ENCODE results near the gene EHF. TPM values are rescaled to one million over a fixed set of nuclear protein-coding genes. Genes with fewer than 3 reads are reported as not detected.

EHF gene
- total RNA-seq, 1 experiment from 2014 or later, result 1.1 TPM

- intact Hi-C loops (cut with micrococcal nuclease), result no loop called here
- H3K27me3 Mint-ChIP-seq (ENCODE audit: insufficient read depth, unreplicated experiment), result no peaks in the 10 kb centered on the region
- no TSS peak for BruUV-seq (replicated peaks)
- peak overlapping the region; percentile 96 for H3K27ac Mint-ChIP-seq (ENCODE audit: low read depth, unreplicated experiment)
- POLR2A ChIA-PET, result interaction anchor here (0.6 to 12.5 kb wide), 11 partner anchors 8 to 744 kb away, joined by 3 to 273 read pairs (median 13); no protein-coding TSS in a partner anchor
- no peaks in the 10 kb centered on the region for H3K9me3 Mint-ChIP-seq (ENCODE audit: unreplicated experiment)
- CTCF ChIA-PET, result interaction anchor here (0.6 to 5.2 kb wide), 7 partner anchors 16 to 1173 kb away, joined by 3 to 51 read pairs (median 5); no protein-coding TSS in a partner anchor
- no peak overlapping the region for H3K4me3 Mint-ChIP-seq (ENCODE audit: unreplicated experiment)
- peaks cover 45% of the 10 kb centered on the region for H3K4me1 Mint-ChIP-seq (ENCODE audit: insufficient read depth, unreplicated experiment)
- TF ChIP-seq CTCF (IDR thresholded peaks at IDR 0.05; ENCODE audit: unreplicated experiment), result no peak
- H3K36me3 Mint-ChIP-seq (ENCODE audit: insufficient read depth, unreplicated experiment), result peaks cover 33% of the 10 kb centered on the region
- peak; percentile 42 for DNase-seq (ENCODE audit: unreplicated experiment)
Observed at GRCh38 chr11:34656062-34656720, 35.3 kb downstream of the EHF start.

GRCh38 chr11:34658071-34659015 lies 37.5 kb downstream of the EHF start:
- DNase-seq (ENCODE audit: unreplicated experiment), result no peak
- Mint-ChIP-seq H3K9me3 (ENCODE audit: unreplicated experiment) (no peaks in the 10 kb centered on the region), H3K27ac (ENCODE audit: low read depth, unreplicated experiment) (no peak overlapping the region), H3K27me3 (ENCODE audit: insufficient read depth, unreplicated experiment) (no peaks in the 10 kb centered on the region), H3K4me1 (ENCODE audit: insufficient read depth, unreplicated experiment) (peaks cover 31% of the 10 kb centered on the region), H3K36me3 (ENCODE audit: insufficient read depth, unreplicated experiment) (peaks cover 33% of the 10 kb centered on the region), H3K4me3 (ENCODE audit: unreplicated experiment) (no peak overlapping the region)
- TF ChIP-seq CTCF (IDR thresholded peaks at IDR 0.05; ENCODE audit: unreplicated experiment), result no peak
- CTCF ChIA-PET, result no interaction called here
- POLR2A ChIA-PET, result interaction anchor here (0.9 kb wide), 1 partner anchor 31 kb away, joined by 3 read pairs; no protein-coding TSS in a partner anchor
- no TSS peak for BruUV-seq (replicated peaks)
- intact Hi-C loops (cut with micrococcal nuclease), result no loop called here

GRCh38 chr11:34659096-34659733 lies 38.3 kb downstream of the EHF start:
- no TSS peak for BruUV-seq (replicated peaks)
- Mint-ChIP-seq H3K9me3 (ENCODE audit: unreplicated experiment) (no peaks in the 10 kb centered on the region), H3K4me3 (ENCODE audit: unreplicated experiment) (no peak overlapping the region), H3K36me3 (ENCODE audit: insufficient read depth, unreplicated experiment) (peaks cover 33% of the 10 kb centered on the region), H3K4me1 (ENCODE audit: insufficient read depth, unreplicated experiment) (peaks cover 23% of the 10 kb centered on the region), H3K27ac (ENCODE audit: low read depth, unreplicated experiment) (no peak overlapping the region), H3K27me3 (ENCODE audit: insufficient read depth, unreplicated experiment) (no peaks in the 10 kb centered on the region)
- intact Hi-C loops (cut with micrococcal nuclease), result no loop called here
- POLR2A ChIA-PET, result interaction anchor here (0.9 kb wide), 1 partner anchor 32 kb away, joined by 3 read pairs; no protein-coding TSS in a partner anchor
- DNase-seq (ENCODE audit: unreplicated experiment), result no peak
- CTCF ChIA-PET, result interaction anchor here (0.8 to 1.2 kb wide), 2 partner anchors 22 to 73 kb away, joined by 3 to 4 read pairs; no protein-coding TSS in a partner anchor
- TF ChIP-seq CTCF (IDR thresholded peaks at IDR 0.05; ENCODE audit: unreplicated experiment), result no peak
